GM23338 (cell line): Measurements from ENCODE around the gene RSPH10B. TPM values are rescaled to one million over a fixed set of nuclear protein-coding genes. Genes with fewer than 3 reads are reported as not detected.
"Not testable (repeated sequence)": the region's sequence is repeated elsewhere in the genome, so short reads cannot be mapped to it uniquely, and the experiment has no call there.

Experiments used
- ATAC-seq: fragments of 200-7000 bp; cut with Tn5 transposase; 3 replicates; pipeline ENCODE4 v1.9.1; 2020
- DNase-seq: peaks from one replicate; pipeline ENCODE4 v3.0.0-alpha.2; 2015; ENCODE audit warnings: low spot score
- H2AFZ ChIP-seq: fragments of 200-600 bp; sonication (generic); 2 replicates; pipeline ENCODE4 v1.8.0; 2016; ENCODE audit warnings: antibody characterized with exemption, mild to moderate bottlenecking, moderate library complexity
- H3F3A ChIP-seq: fragments of 200-600 bp; sonication (generic); replicated peaks from 2 replicates; pipeline ENCODE4 v1.8.0; 2017; ENCODE audit warnings: antibody characterized with exemption, mixed run types, low read depth
- H3K27ac ChIP-seq: fragments of 200-600 bp; sonication (generic); 2 replicates; pipeline ENCODE4 v1.6.1; 2016; ENCODE audit warnings: low read depth
- H3K27me3 ChIP-seq: fragments of 200-600 bp; sonication (generic); 2 replicates; pipeline ENCODE4 v1.8.0; 2016; ENCODE audit warnings: mild to moderate bottlenecking, mixed run types, moderate library complexity; ENCODE audit not compliant: insufficient read depth
- H3K36me3 ChIP-seq: fragments of 200-600 bp; sonication (generic); 2 replicates; pipeline ENCODE4 v1.8.0; 2016; ENCODE audit warnings: mild to moderate bottlenecking; ENCODE audit not compliant: insufficient read depth
- H3K4me1 ChIP-seq: fragments of 200-600 bp; sonication (generic); 2 replicates; pipeline ENCODE4 v1.8.0; 2016; ENCODE audit warnings: mild to moderate bottlenecking, moderate library complexity; ENCODE audit not compliant: insufficient read depth
- H3K4me2 ChIP-seq: fragments of 200-600 bp; sonication (generic); 2 replicates; pipeline ENCODE4 v1.7.1; 2017; ENCODE audit warnings: mixed run types
- H3K4me3 ChIP-seq: fragments of 200-600 bp; sonication (generic); 2 replicates; pipeline ENCODE4 v1.6.1; 2016; ENCODE audit warnings: mixed run types
- H3K79me2 ChIP-seq: fragments of 200-600 bp; sonication (generic); replicated peaks from 2 replicates; pipeline ENCODE4 v1.8.0; 2017; ENCODE audit warnings: mild to moderate bottlenecking; ENCODE audit not compliant: insufficient read depth
- H3K9me2 ChIP-seq: fragments of 200-600 bp; sonication (generic); 2 replicates; pipeline ENCODE4 v1.8.0; 2017; ENCODE audit not compliant: insufficient read depth
- H4K20me1 ChIP-seq: fragments of 200-600 bp; sonication (generic); replicated peaks from 2 replicates; pipeline ENCODE4 v1.8.0; 2017; ENCODE audit warnings: mild to moderate bottlenecking; ENCODE audit not compliant: insufficient read depth
- H3K27ac Mint-ChIP-seq: 2 replicates; pipeline ENCODE4 v1.8.0; 2020; ENCODE audit warnings: inconsistent platforms, mild to moderate bottlenecking, moderate library complexity, mixed read lengths
- H3K27me3 Mint-ChIP-seq: 3 replicates; pipeline ENCODE4 v1.8.0; 2022; ENCODE audit warnings: low read depth, mild to moderate bottlenecking, moderate library complexity, mixed read lengths, inconsistent platforms; ENCODE audit not compliant: insufficient read depth, poor library complexity
- H3K36me3 Mint-ChIP-seq: 3 replicates; pipeline ENCODE4 v1.8.0; 2021; ENCODE audit warnings: low read depth, mild to moderate bottlenecking, inconsistent platforms, moderate library complexity, mixed read lengths
- H3K4me1 Mint-ChIP-seq: 3 replicates; pipeline ENCODE4 v1.8.0; 2020; ENCODE audit warnings: mild to moderate bottlenecking, inconsistent platforms, mixed read lengths
- H3K4me3 Mint-ChIP-seq: 3 replicates; pipeline ENCODE4 v1.8.0; 2021; ENCODE audit warnings: moderate library complexity, mild to moderate bottlenecking, inconsistent platforms, mixed read lengths
- H3K9me3 Mint-ChIP-seq: 3 replicates; pipeline ENCODE4 v1.8.0; 2020; ENCODE audit warnings: moderate library complexity, mild to moderate bottlenecking, inconsistent platforms, mixed read lengths
- JUNB ChIP-seq: IDR thresholded peaks from one replicate; pipeline ENCODE4 v1.6.1; 2016; ENCODE audit warnings: antibody characterized with exemption; ENCODE audit not compliant: unreplicated experiment
- NANOG ChIP-seq: IDR thresholded peaks from 2 replicates; pipeline ENCODE4 v1.6.1; 2016; ENCODE audit warnings: antibody characterized with exemption, borderline replicate concordance
- POLR2AphosphoS5 ChIP-seq: IDR thresholded peaks from 2 replicates; pipeline ENCODE4 v1.6.1; 2016; ENCODE audit warnings: antibody characterized with exemption, low read depth
- STAT1 ChIP-seq: IDR thresholded peaks from one replicate; pipeline ENCODE4 v1.6.1; 2016; ENCODE audit warnings: antibody characterized with exemption; ENCODE audit not compliant: unreplicated experiment
- ZNF114 ChIP-seq: fragments of 250-450 bp; sonication (Bioruptor Pico); IDR thresholded peaks from 2 replicates; pipeline ENCODE4 v1.5.0; 2020; ENCODE audit warnings: mild to moderate bottlenecking, moderate library complexity
- polyA plus RNA-seq: library from polyadenylated mRNA; unstranded; fragments of >200 nt; fragmentation: Nextera tagmentation; extraction: Ambion mirVana; gene quantifications from 2 replicates; pipeline ENCODE4 v1.2.1, GENCODE V29; 2016
- total RNA-seq: library from RNA; depleted of rRNA; stranded (reverse); fragments of >200 nt; shearing (Covaris generic); gene quantifications from 2 replicates; pipeline ENCODE4 v1.2.3, GENCODE V29; 2014
- TF ChIP-seq, protein P1 (sequence below), 2 experiments: fragments of 200-600 bp in 1 of 2; sonication (generic) in 1 of 2; conservative IDR thresholded peaks; 2 replicates each; pipeline versions ENCODE4 v1.5.1 to v1.6.1; 2016 to 2017; ENCODE audit warnings: antibody characterized with exemption in 2 of 2, low read depth in 2 of 2, mild to moderate bottlenecking in 2 of 2, moderate library complexity in 1 of 2
- TF ChIP-seq, protein P2 (sequence below): IDR thresholded peaks from one replicate; pipeline ENCODE4 v1.6.1; 2018; ENCODE audit warnings: antibody characterized with exemption; ENCODE audit not compliant: unreplicated experiment

Gene RSPH10B
- total and polyA plus RNA-seq, 2 experiments from 2014 or later: 0.99 to 5.9 TPM

- TF ChIP-seq, protein P1, sequence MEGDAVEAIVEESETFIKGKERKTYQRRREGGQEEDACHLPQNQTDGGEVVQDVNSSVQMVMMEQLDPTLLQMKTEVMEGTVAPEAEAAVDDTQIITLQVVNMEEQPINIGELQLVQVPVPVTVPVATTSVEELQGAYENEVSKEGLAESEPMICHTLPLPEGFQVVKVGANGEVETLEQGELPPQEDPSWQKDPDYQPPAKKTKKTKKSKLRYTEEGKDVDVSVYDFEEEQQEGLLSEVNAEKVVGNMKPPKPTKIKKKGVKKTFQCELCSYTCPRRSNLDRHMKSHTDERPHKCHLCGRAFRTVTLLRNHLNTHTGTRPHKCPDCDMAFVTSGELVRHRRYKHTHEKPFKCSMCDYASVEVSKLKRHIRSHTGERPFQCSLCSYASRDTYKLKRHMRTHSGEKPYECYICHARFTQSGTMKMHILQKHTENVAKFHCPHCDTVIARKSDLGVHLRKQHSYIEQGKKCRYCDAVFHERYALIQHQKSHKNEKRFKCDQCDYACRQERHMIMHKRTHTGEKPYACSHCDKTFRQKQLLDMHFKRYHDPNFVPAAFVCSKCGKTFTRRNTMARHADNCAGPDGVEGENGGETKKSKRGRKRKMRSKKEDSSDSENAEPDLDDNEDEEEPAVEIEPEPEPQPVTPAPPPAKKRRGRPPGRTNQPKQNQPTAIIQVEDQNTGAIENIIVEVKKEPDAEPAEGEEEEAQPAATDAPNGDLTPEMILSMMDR (conservative IDR thresholded peaks at IDR 0.05; ENCODE audit: low read depth in 2 of 2): no peak
- TF ChIP-seq NANOG (no peak), ZNF114 (CRISPR knock-in tag) (no peak), JUNB (no peak), POLR2AphosphoS5 (no peak), STAT1 (no peak)
- TF ChIP-seq, protein P2, sequence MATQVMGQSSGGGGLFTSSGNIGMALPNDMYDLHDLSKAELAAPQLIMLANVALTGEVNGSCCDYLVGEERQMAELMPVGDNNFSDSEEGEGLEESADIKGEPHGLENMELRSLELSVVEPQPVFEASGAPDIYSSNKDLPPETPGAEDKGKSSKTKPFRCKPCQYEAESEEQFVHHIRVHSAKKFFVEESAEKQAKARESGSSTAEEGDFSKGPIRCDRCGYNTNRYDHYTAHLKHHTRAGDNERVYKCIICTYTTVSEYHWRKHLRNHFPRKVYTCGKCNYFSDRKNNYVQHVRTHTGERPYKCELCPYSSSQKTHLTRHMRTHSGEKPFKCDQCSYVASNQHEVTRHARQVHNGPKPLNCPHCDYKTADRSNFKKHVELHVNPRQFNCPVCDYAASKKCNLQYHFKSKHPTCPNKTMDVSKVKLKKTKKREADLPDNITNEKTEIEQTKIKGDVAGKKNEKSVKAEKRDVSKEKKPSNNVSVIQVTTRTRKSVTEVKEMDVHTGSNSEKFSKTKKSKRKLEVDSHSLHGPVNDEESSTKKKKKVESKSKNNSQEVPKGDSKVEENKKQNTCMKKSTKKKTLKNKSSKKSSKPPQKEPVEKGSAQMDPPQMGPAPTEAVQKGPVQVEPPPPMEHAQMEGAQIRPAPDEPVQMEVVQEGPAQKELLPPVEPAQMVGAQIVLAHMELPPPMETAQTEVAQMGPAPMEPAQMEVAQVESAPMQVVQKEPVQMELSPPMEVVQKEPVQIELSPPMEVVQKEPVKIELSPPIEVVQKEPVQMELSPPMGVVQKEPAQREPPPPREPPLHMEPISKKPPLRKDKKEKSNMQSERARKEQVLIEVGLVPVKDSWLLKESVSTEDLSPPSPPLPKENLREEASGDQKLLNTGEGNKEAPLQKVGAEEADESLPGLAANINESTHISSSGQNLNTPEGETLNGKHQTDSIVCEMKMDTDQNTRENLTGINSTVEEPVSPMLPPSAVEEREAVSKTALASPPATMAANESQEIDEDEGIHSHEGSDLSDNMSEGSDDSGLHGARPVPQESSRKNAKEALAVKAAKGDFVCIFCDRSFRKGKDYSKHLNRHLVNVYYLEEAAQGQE: no peak
Measured at GRCh38 chr7:6011541-6011940, 41.1 kb upstream of the RSPH10B start (continued).

DNA sequence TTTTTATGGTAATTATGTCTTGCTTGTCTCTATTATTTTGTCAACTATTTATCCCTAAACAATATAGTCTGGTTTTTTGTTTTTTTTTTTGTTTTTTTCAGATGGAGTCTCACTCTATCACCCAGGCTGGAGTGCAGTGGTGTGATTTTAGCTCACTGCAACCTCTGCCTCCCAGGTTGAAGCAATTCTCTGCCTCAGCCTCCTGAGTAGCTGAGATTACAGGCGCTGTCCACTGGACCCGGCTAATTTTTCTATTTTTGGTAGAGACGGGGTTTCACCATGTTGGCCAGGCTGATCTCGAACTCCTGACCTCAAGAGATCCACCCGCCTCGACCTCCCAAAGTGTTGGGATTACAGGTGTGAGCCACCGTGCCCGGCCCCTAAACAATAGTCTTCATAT is 39.9 kb upstream of the RSPH10B start:
- peaks cover 11% of the 10 kb centered on the region; the same call in 1 of the 2 replicates for H3K4me1 ChIP-seq
- H3K27me3 Mint-ChIP-seq, DNase-seq, H3K27me3 ChIP-seq, H3K9me3 Mint-ChIP-seq, H2AFZ ChIP-seq, H3K9me2 ChIP-seq, H3K27ac ChIP-seq, H3K36me3 ChIP-seq, H3F3A ChIP-seq, ATAC-seq: not testable (repeated sequence)
- H3K27ac Mint-ChIP-seq: peak overlapping the region; percentile 95
- H3K79me2 ChIP-seq: peaks cover 71% of the 10 kb centered on the region
- H3K4me3 Mint-ChIP-seq: peak overlapping the region; percentile 87
- peak overlapping the region; percentile 77 for H3K4me2 ChIP-seq
- peaks cover 50% of the 10 kb centered on the region for H3K36me3 Mint-ChIP-seq
- peaks cover 18% of the 10 kb centered on the region for H3K4me1 Mint-ChIP-seq
- peak overlapping the region; percentile 84 for H3K4me3 ChIP-seq
- peaks cover 25% of the 10 kb centered on the region for H4K20me1 ChIP-seq
